ENCODE results near the gene PCCA. TPM values are rescaled to one million over a fixed set of nuclear protein-coding genes. Genes with fewer than 3 reads are reported as not detected.

The PCCA gene
- total RNA-seq, 1 donor from 2014 or later = 15.3 TPM

- H3K27ac Mint-ChIP-seq = no peak overlapping the region
- ChIA-PET POLR2A (no interaction called here), CTCF (no interaction called here)
- no peaks in the 10 kb centered on the region for H3K4me1 Mint-ChIP-seq
- H3K27me3 Mint-ChIP-seq = no peaks in the 10 kb centered on the region
- no peaks in the 10 kb centered on the region for H3K9me3 Mint-ChIP-seq
- peaks cover 4% of the 10 kb centered on the region for H3K36me3 Mint-ChIP-seq (ENCODE audit: low read depth)
- intact Hi-C loops (cut with micrococcal nuclease) = no loop called here
- no peak overlapping the region for H3K4me3 Mint-ChIP-seq
- DNase-seq (no peak), ATAC-seq (ENCODE audit: low read depth) (no peak)
- no peak for TF ChIP-seq CTCF (IDR thresholded peaks at IDR 0.05)
Measured at GRCh38 chr13:100364591-100364990, 275.7 kb downstream of the PCCA start.

GRCh38 chr13:100365680-100366079, 276.8 kb downstream of the PCCA start:
- ATAC-seq (ENCODE audit: low read depth) (no peak), DNase-seq (no peak)
- Mint-ChIP-seq H3K27me3 (no peaks in the 10 kb centered on the region), H3K4me1 (no peaks in the 10 kb centered on the region), H3K36me3 (ENCODE audit: low read depth) (peaks cover 5% of the 10 kb centered on the region), H3K4me3 (no peak overlapping the region), H3K27ac (no peak overlapping the region), H3K9me3 (no peaks in the 10 kb centered on the region)
- CTCF ChIA-PET = no interaction called here
- no peak for TF ChIP-seq CTCF (IDR thresholded peaks at IDR 0.05)
- POLR2A ChIA-PET = no interaction called here
- intact Hi-C loops (cut with micrococcal nuclease) = no loop called here

GRCh38 chr13:100378533-100378932, 289.6 kb downstream of the PCCA start:
- ChIA-PET POLR2A (no interaction called here), CTCF (no interaction called here)
- ATAC-seq (ENCODE audit: low read depth) (no peak), DNase-seq (no peak)
- Mint-ChIP-seq H3K27ac (no peak overlapping the region), H3K9me3 (peaks cover 28% of the 10 kb centered on the region), H3K4me3 (no peak overlapping the region), H3K4me1 (no peaks in the 10 kb centered on the region), H3K36me3 (ENCODE audit: low read depth) (peaks cover 33% of the 10 kb centered on the region), H3K27me3 (no peaks in the 10 kb centered on the region)
- intact Hi-C loops (cut with micrococcal nuclease) = no loop called here
- TF ChIP-seq CTCF (IDR thresholded peaks at IDR 0.05) = no peak

GRCh38 chr13:100381595-100382224, 292.8 kb downstream of the PCCA start:
- no peaks in the 10 kb centered on the region for H3K27me3 Mint-ChIP-seq
- TF ChIP-seq CTCF (IDR thresholded peaks at IDR 0.05) = no peak
- no peak overlapping the region for H3K27ac Mint-ChIP-seq
- H3K9me3 Mint-ChIP-seq = peaks cover 18% of the 10 kb centered on the region
- no peaks in the 10 kb centered on the region for H3K4me1 Mint-ChIP-seq
- ChIA-PET POLR2A (no interaction called here), CTCF (no interaction called here)
- H3K4me3 Mint-ChIP-seq = no peak overlapping the region
- peaks cover 18% of the 10 kb centered on the region for H3K36me3 Mint-ChIP-seq (ENCODE audit: low read depth)
- ATAC-seq (ENCODE audit: low read depth) (no peak), DNase-seq (no peak)
- intact Hi-C loops (cut with micrococcal nuclease) = no loop called here

- no peak for TF ChIP-seq CTCF (IDR thresholded peaks at IDR 0.05)
- peaks cover 16% of the 10 kb centered on the region for H3K36me3 Mint-ChIP-seq (ENCODE audit: low read depth)
- H3K27me3 Mint-ChIP-seq = no peaks in the 10 kb centered on the region
- ATAC-seq (ENCODE audit: low read depth) = no peak
- CTCF ChIA-PET = no interaction called here
- no peak overlapping the region for H3K27ac Mint-ChIP-seq
- peaks cover 12% of the 10 kb centered on the region for H3K9me3 Mint-ChIP-seq
- no peaks in the 10 kb centered on the region for H3K4me1 Mint-ChIP-seq
- POLR2A ChIA-PET = no interaction called here
- no peak for DNase-seq
- intact Hi-C loops (cut with micrococcal nuclease) = no loop called here
- H3K4me3 Mint-ChIP-seq = no peak overlapping the region
Measured at GRCh38 chr13:100382785-100383184, 293.9 kb downstream of the PCCA start.
